Activated CD8-positive, alpha-beta T cell treated with anti-CD3 and anti-CD28 coated beads for 36 hours (primary cell): ENCODE results near the gene PLS3. TPM values are rescaled to one million over a fixed set of nuclear protein-coding genes. Genes with fewer than 3 reads are reported as not detected.
"Not testable (repeated sequence)": the region's sequence is repeated elsewhere in the genome, so short reads cannot be mapped to it uniquely, and the experiment has no call there.

ENCODE experiments used
- ATAC-seq: fragments of 200-7000 bp; cut with Tn5 transposase; one replicate; pipeline ENCODE4 v1.10.0; 2021; ENCODE audit warnings: mild to moderate bottlenecking, moderate library complexity
- CTCF ChIA-PET: fragments of 350-600 bp; sonication (Branson Sonifier 250); formaldehyde crosslinking; loops from one replicate; lab custom pipeline; 2021; ENCODE audit warnings: antibody characterized with exemption; lab: Charles Lee
- POLR2A ChIA-PET: fragments of 350-600 bp; sonication (Branson Sonifier 250); formaldehyde crosslinking; loops from one replicate; lab custom pipeline; 2021; ENCODE audit warnings: antibody characterized with exemption; lab: Charles Lee
- DNase-seq: peaks from one replicate; pipeline ENCODE4 v3.0.0-alpha.2; 2020
- H3K27ac Mint-ChIP-seq: one replicate; pipeline ENCODE4 v1.8.0; 2021; ENCODE audit warnings: mild to moderate bottlenecking, mixed read lengths
- H3K27me3 Mint-ChIP-seq: one replicate; pipeline ENCODE4 v1.8.0; 2021; ENCODE audit warnings: mixed read lengths
- H3K36me3 Mint-ChIP-seq: one replicate; pipeline ENCODE4 v1.8.0; 2021; ENCODE audit warnings: low read depth, mixed read lengths
- H3K4me1 Mint-ChIP-seq: one replicate; pipeline ENCODE4 v1.8.0; 2021; ENCODE audit warnings: low read depth, mixed read lengths
- H3K4me3 Mint-ChIP-seq: one replicate; pipeline ENCODE4 v1.8.0; 2021; ENCODE audit warnings: mild to moderate bottlenecking, moderate library complexity, mixed read lengths
- H3K9me3 Mint-ChIP-seq: one replicate; pipeline ENCODE4 v1.8.0; 2021; ENCODE audit warnings: mixed read lengths
- intact Hi-C: fragments of 100-400 bp; cut with micrococcal nuclease; formaldehyde crosslinking; loops from one replicate; pipeline ENCODE4 v1.10.0; 2022
- total RNA-seq, 2 experiments: library from RNA; stranded (reverse); gene quantifications; one replicate each; pipeline ENCODE4 v1.2.3, GENCODE V29; 2021
- TF ChIP-seq, protein P1 (sequence below): fragments of 200-600 bp; IDR thresholded peaks from one replicate; pipeline ENCODE4 v1.8.0; 2022; ENCODE audit warnings: antibody characterized with exemption, mild to moderate bottlenecking

The PLS3 gene
- total RNA-seq, 2 experiments from 2014 or later: 2.0 to 2.2 TPM

DNA sequence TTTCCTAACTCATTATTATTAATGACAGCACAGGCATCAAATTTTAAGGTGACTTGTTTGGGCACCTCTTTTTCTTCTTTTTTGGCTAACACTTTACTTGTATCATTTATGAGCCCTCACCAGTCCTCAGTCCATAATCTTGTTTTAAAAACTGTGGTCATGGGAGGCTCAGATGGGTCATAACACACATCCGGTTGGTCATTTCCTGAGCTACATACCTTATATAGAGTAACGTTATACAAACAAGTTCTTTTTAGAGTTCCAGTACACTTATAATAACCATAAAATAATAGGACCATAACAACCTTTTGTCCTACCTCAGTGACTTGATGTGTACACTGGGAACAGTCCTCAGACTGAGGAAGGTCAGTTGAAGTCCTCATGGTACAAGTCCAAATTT lies 21.1 kb upstream of the PLS3 start:
- CTCF ChIA-PET: no interaction called here
- ATAC-seq: no peak
- H3K36me3 Mint-ChIP-seq: no peaks in the 10 kb centered on the region
- H3K4me3 Mint-ChIP-seq: no peak overlapping the region
- intact Hi-C loops: no loop called here
- H3K27me3 Mint-ChIP-seq: no peaks in the 10 kb centered on the region
- no peaks in the 10 kb centered on the region for H3K9me3 Mint-ChIP-seq
- no peak overlapping the region for H3K27ac Mint-ChIP-seq
- POLR2A ChIA-PET: no interaction called here
- no peaks in the 10 kb centered on the region for H3K4me1 Mint-ChIP-seq
- no peak for DNase-seq
- TF ChIP-seq, protein P1, sequence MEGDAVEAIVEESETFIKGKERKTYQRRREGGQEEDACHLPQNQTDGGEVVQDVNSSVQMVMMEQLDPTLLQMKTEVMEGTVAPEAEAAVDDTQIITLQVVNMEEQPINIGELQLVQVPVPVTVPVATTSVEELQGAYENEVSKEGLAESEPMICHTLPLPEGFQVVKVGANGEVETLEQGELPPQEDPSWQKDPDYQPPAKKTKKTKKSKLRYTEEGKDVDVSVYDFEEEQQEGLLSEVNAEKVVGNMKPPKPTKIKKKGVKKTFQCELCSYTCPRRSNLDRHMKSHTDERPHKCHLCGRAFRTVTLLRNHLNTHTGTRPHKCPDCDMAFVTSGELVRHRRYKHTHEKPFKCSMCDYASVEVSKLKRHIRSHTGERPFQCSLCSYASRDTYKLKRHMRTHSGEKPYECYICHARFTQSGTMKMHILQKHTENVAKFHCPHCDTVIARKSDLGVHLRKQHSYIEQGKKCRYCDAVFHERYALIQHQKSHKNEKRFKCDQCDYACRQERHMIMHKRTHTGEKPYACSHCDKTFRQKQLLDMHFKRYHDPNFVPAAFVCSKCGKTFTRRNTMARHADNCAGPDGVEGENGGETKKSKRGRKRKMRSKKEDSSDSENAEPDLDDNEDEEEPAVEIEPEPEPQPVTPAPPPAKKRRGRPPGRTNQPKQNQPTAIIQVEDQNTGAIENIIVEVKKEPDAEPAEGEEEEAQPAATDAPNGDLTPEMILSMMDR: no peak

DNA sequence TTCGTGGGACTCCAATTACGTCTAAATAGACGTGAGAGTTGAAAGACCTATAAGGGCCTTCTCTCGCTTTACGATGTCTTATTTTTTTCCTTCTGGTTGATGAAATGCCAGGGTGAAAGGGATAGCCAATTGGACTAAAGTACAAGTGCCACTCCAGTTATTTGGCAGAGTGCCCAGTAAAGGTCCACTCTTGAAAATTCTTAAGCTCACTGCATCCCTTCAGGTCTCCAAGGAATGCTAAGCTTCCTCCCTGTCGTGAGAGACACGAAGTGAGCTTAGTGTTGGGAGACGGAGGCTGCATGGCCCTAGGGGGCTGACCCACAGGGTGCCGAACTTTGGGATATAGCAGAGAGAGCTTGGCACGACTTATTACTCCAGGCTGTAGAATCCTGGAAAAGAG lies 19.9 kb upstream of the PLS3 start:
- POLR2A ChIA-PET, CTCF ChIA-PET, ATAC-seq: not testable (repeated sequence)

DNA sequence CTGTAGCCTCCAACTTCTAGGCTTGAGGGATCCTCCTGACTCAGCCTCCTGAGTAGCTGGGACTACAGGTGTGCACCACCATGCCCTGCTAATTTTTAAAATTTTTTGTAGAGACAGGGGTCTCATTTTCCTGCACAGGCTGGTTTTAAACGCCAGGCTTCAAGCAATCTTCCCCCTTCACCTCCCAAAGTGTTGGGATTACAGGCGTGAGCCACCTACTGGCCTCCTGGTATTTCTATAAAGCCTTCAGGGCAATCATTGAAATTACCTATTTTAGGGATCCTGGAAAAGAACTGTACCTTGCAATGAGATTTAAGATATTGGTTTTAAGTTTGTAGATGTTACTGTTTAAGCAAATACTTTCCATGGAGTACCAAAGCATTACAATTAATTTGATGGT lies 13.5 kb upstream of the PLS3 start:
- Mint-ChIP-seq H3K9me3 (no peaks in the 10 kb centered on the region), H3K36me3 (no peaks in the 10 kb centered on the region), H3K27me3 (no peaks in the 10 kb centered on the region), H3K27ac (no peak overlapping the region), H3K4me1 (no peaks in the 10 kb centered on the region), H3K4me3 (no peak overlapping the region)
- TF ChIP-seq, protein P1: no peak
- POLR2A ChIA-PET: no interaction called here
- CTCF ChIA-PET: no interaction called here
- intact Hi-C loops: no loop called here
- no peak for ATAC-seq
- DNase-seq: no peak

More for the DNA sequence above, 19.9 kb upstream of the PLS3 start:
- H3K9me3 Mint-ChIP-seq, intact Hi-C loops, H3K36me3 Mint-ChIP-seq, H3K27me3 Mint-ChIP-seq, DNase-seq, H3K4me3 Mint-ChIP-seq, H3K27ac Mint-ChIP-seq, H3K4me1 Mint-ChIP-seq: not testable (repeated sequence)

DNA sequence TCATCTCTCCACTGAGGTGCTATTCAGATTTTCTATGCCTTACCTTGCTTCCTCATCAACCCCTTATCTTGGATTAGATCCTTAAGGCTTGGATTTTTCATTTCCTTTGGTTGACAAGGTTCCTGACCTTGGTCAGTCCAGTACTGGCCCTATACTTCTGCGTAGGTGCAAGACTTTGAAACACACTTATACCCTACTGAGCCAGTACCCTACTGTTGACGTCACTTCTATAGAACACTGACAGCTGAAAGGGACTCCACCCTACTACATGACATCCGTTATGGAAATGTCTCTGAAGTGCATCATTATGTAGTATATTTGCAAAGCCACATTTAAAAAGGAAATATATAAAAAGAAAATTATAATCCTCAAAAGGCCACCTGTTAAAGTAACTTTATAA lies 12.0 kb upstream of the PLS3 start:
- H3K9me3 Mint-ChIP-seq: no peaks in the 10 kb centered on the region
- ChIA-PET POLR2A (no interaction called here), CTCF (no interaction called here)
- no peaks in the 10 kb centered on the region for H3K36me3 Mint-ChIP-seq
- ATAC-seq (no peak), DNase-seq (no peak)
- TF ChIP-seq, protein P1: no peak
- H3K4me3 Mint-ChIP-seq: no peak overlapping the region
- H3K27ac Mint-ChIP-seq: no peak overlapping the region
- H3K27me3 Mint-ChIP-seq: no peaks in the 10 kb centered on the region
- intact Hi-C loops: no loop called here
- no peaks in the 10 kb centered on the region for H3K4me1 Mint-ChIP-seq

DNA sequence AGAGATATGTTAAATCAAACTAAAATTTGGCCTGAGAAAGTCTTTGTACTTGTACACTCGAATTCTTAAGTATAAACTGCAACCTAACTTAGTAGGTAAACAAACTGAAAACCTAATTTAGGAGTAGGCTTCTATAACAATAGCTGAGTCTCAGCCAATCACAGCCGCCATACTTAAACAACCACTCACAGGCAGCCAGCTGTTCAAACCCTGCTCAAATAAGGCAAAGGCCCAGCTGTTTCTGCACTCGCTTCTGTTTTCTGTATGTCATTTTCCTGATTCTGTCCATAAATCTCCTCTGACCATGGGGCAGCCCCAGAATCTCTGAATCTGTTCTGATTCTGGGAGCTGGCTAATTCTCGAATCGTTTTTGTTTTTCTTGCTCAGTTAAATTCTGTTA lies 7.8 kb upstream of the PLS3 start:
- intact Hi-C loops: no loop called here
- ChIA-PET CTCF (no interaction called here), POLR2A (no interaction called here)
- Mint-ChIP-seq H3K4me3 (no peak overlapping the region), H3K27me3 (peaks cover 1% of the 10 kb centered on the region), H3K9me3 (no peaks in the 10 kb centered on the region), H3K27ac (no peak overlapping the region), H3K36me3 (no peaks in the 10 kb centered on the region), H3K4me1 (no peaks in the 10 kb centered on the region)
- TF ChIP-seq, protein P1: no peak
- no peak for ATAC-seq
- DNase-seq: no peak

DNA sequence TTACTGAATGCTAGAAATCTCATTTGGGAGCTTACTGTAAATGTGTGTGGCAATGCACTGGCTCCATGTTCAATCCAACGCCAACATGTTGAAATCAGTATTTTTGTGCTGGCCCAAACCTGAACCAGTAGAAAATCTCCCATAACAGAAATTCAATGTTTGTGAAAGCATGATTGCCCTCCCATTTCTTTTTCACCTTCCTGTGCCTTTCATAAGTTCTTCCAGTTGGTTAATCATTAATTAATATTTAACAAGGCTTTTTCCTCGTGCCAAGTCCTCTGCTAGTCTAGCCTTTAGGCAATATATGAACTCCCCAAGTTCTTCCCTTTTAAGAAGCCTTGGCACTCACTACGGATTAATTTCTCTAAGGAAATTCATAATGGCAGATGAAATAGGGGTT lies 1.3 kb upstream of the PLS3 start:
- intact Hi-C loops: loop anchor here (10.0 kb wide), 1 partner anchor 65 kb away; no protein-coding TSS in a partner anchor
- Mint-ChIP-seq H3K4me3 (no peak overlapping the region), H3K4me1 (no peaks in the 10 kb centered on the region), H3K27ac (no peak overlapping the region), H3K36me3 (no peaks in the 10 kb centered on the region), H3K9me3 (no peaks in the 10 kb centered on the region), H3K27me3 (peaks cover 16% of the 10 kb centered on the region)
- TF ChIP-seq, protein P1: no peak
- ChIA-PET CTCF (no interaction called here), POLR2A (no interaction called here)
- ATAC-seq (no peak), DNase-seq (no peak)
